HepG2 (cell line): ENCODE data around the gene PACS1. TPM values are rescaled to one million over a fixed set of nuclear protein-coding genes. Genes with fewer than 3 reads are reported as not detected.

Experiments
- ATAD3A ChIP-seq: sonication (generic); formaldehyde crosslinking; IDR thresholded peaks from 2 replicates; pipeline ENCODE4 v1.4.0; 2020; ENCODE audit warnings: missing genetic modification reagents
- CENPBD1 ChIP-seq: sonication (generic); formaldehyde crosslinking; IDR thresholded peaks from 2 replicates; pipeline ENCODE4 v1.8.0; 2022; ENCODE audit warnings: missing genetic modification reagents, low read depth, mild to moderate bottlenecking, borderline replicate concordance
- CREB3 ChIP-seq: sonication (generic); formaldehyde crosslinking; IDR thresholded peaks from 2 replicates; pipeline ENCODE4 v1.5.0; 2020; ENCODE audit warnings: missing genetic modification reagents
- CSRNP1 ChIP-seq: sonication (generic); formaldehyde crosslinking; IDR thresholded peaks from 2 replicates; pipeline ENCODE4 v1.8.1; 2023; ENCODE audit warnings: mild to moderate bottlenecking, missing genetic modification reagents
- GFI1 ChIP-seq: sonication (generic); formaldehyde crosslinking; IDR thresholded peaks from 2 replicates; pipeline ENCODE4 v1.5.0; 2020; ENCODE audit warnings: missing genetic modification reagents, mild to moderate bottlenecking, borderline replicate concordance
- NFIC ChIP-seq: IDR thresholded peaks from 2 replicates; pipeline ENCODE4 v1.6.1; 2012; ENCODE audit warnings: mild to moderate bottlenecking, low read length, inconsistent platforms
- PAXIP1 ChIP-seq: sonication (generic); formaldehyde crosslinking; conservative IDR thresholded peaks from 2 replicates; pipeline ENCODE4 v1.4.0; 2020; ENCODE audit warnings: mild to moderate bottlenecking, missing genetic modification reagents, moderate library complexity
- POLR2AphosphoS5 ChIP-seq: IDR thresholded peaks from 2 replicates; pipeline ENCODE4 v1.6.1; 2012; ENCODE audit warnings: low read depth, low read length
- SATB2 ChIP-seq: sonication (generic); formaldehyde crosslinking; IDR thresholded peaks from 2 replicates; pipeline ENCODE4 v1.5.0; 2020; ENCODE audit warnings: missing genetic modification reagents
- SOX13 ChIP-seq, 3 experiments: fragments of 450-650 bp in 1 of 3; sonication (generic) in 1 of 3; formaldehyde crosslinking in 1 of 3; IDR thresholded peaks in 2 of 3; conservative IDR thresholded peaks in 1 of 3; 2 replicates each; pipeline versions ENCODE4 v1.5.0 to v1.6.1; 2016 to 2020; ENCODE audit warnings: antibody characterized with exemption in 1 of 3, mild to moderate bottlenecking in 1 of 3, missing compliant biosample characterization in 1 of 3, missing genetic modification reagents in 1 of 3, moderate library complexity in 1 of 3
- TFDP2 ChIP-seq: sonication (generic); formaldehyde crosslinking; IDR thresholded peaks from 2 replicates; pipeline ENCODE4 v1.4.0; 2020; ENCODE audit warnings: missing genetic modification reagents
- TIGD3 ChIP-seq: sonication (generic); formaldehyde crosslinking; IDR thresholded peaks from 2 replicates; pipeline ENCODE4 v1.5.1; 2020; ENCODE audit warnings: mild to moderate bottlenecking, missing genetic modification reagents, borderline replicate concordance
- YEATS4 ChIP-seq: sonication (generic); formaldehyde crosslinking; IDR thresholded peaks from 2 replicates; pipeline ENCODE4 v1.4.0; 2020; ENCODE audit warnings: missing genetic modification reagents, borderline replicate concordance
- ZFP62 ChIP-seq: sonication (generic); formaldehyde crosslinking; IDR thresholded peaks from 2 replicates; pipeline ENCODE4 v1.4.0; 2020; ENCODE audit warnings: missing genetic modification reagents
- ZNF446 ChIP-seq: sonication (generic); formaldehyde crosslinking; IDR thresholded peaks from 2 replicates; pipeline ENCODE4 v1.5.0; 2020; ENCODE audit warnings: mild to moderate bottlenecking, missing genetic modification reagents
- ZNF800 ChIP-seq: sonication (generic); formaldehyde crosslinking; IDR thresholded peaks from 2 replicates; pipeline ENCODE4 v1.4.0; 2020; ENCODE audit warnings: missing genetic modification reagents
- polyA plus RNA-seq, 8 experiments: library from polyadenylated mRNA; depleted of rRNA in 3 of 8; stranded (reverse) in 7 of 8; unstranded in 1 of 8; fragments of >200 nt; fragmentation: Illumina TruSeq in 4 of 8; extraction: Trizol in 4 of 8; gene quantifications; 2 replicates each; pipeline versions ENCODE4 v1.2.1 to v1.2.3, GENCODE V29; 2011 to 2016; ENCODE audit warnings: low read depth in 4 of 8, missing spikeins in 1 of 8, mixed read lengths in 1 of 8; ENCODE audit not compliant: insufficient read depth in 1 of 8
- total RNA-seq, 5 experiments: library from RNA; depleted of rRNA; stranded (reverse); fragments of >200 nt; fragmentation: Illumina TruSeq; extraction: Trizol; gene quantifications; 2 replicates each; pipeline ENCODE4 v1.2.3, GENCODE V29; 2016; ENCODE audit warnings: low read depth in 1 of 5

Gene PACS1
- total and polyA plus RNA-seq, 2 of the 13 experiments (the other 11 are each of a cell fraction or from before 2014, with no cell fraction given): 7.6 to 8.6 TPM

GRCh38 chr11:66289548-66290329 lies 219.7 kb downstream of the PACS1 start (continued):
- TF ChIP-seq CSRNP1 (CRISPR knock-in tag): no peak
- TF ChIP-seq TFDP2: no peak
- TF ChIP-seq ATAD3A (CRISPR knock-in tag): no peak
- TF ChIP-seq ZFP62: no peak
- no peak for TF ChIP-seq CENPBD1 (CRISPR knock-in tag)
- TF ChIP-seq TIGD3 (CRISPR knock-in tag): peak; percentile 82; the same call in 1 of the 2 replicates
- TF ChIP-seq YEATS4 (CRISPR knock-in tag): no peak
- peak; percentile 82; the same call in 1 of the 2 replicates for TF ChIP-seq ZNF446 (CRISPR knock-in tag)
- no peak for TF ChIP-seq NFIC
- no peak for TF ChIP-seq SOX13 (IDR thresholded peaks at IDR 0.05)
- TF ChIP-seq SOX13 (CRISPR knock-in tag; conservative IDR thresholded peaks at IDR 0.05 in 1 of 2, IDR thresholded peaks at IDR 0.05 in 1 of 2): peak in 1 of 2 experiments; percentile 31; a peak in 1 of 4 replicates
- TF ChIP-seq PAXIP1: no peak; the same call in 1 of the 2 replicates
- peak; percentile 82; the same call in 1 of the 2 replicates for TF ChIP-seq SATB2 (CRISPR knock-in tag)
- TF ChIP-seq ZNF800 (CRISPR knock-in tag): no peak
- peak; percentile 66; the same call in 1 of the 2 replicates for TF ChIP-seq GFI1 (CRISPR knock-in tag)
- no peak for TF ChIP-seq POLR2AphosphoS5
- TF ChIP-seq CREB3 (CRISPR knock-in tag): peak; percentile 94; the same call in 1 of the 2 replicates
